Glutamatergic neuron (in vitro differentiated cells): ENCODE results near the gene PLK2. TPM values are rescaled to one million over a fixed set of nuclear protein-coding genes. Genes with fewer than 3 reads are reported as not detected.

ENCODE experiments used
- DNase-seq: peaks from one replicate; pipeline ENCODE4 v3.0.0; 2022
- H3K27ac Mint-ChIP-seq: one replicate; pipeline ENCODE4 v1.8.0; 2020; ENCODE audit warnings: mild to moderate bottlenecking, mixed read lengths, inconsistent platforms; ENCODE audit not compliant: unreplicated experiment
- H3K27me3 Mint-ChIP-seq: one replicate; pipeline ENCODE4 v1.8.0; 2020; ENCODE audit warnings: mild to moderate bottlenecking, moderate library complexity, mixed read lengths, inconsistent platforms; ENCODE audit not compliant: unreplicated experiment
- H3K36me3 Mint-ChIP-seq: one replicate; pipeline ENCODE4 v1.8.0; 2020; ENCODE audit warnings: mild to moderate bottlenecking, mixed read lengths, inconsistent platforms; ENCODE audit not compliant: unreplicated experiment
- H3K4me1 Mint-ChIP-seq: one replicate; pipeline ENCODE4 v1.8.0; 2020; ENCODE audit warnings: mild to moderate bottlenecking, low read depth, mixed read lengths, inconsistent platforms; ENCODE audit not compliant: unreplicated experiment
- H3K4me3 Mint-ChIP-seq: one replicate; pipeline ENCODE4 v1.8.0; 2020; ENCODE audit warnings: mild to moderate bottlenecking, mixed read lengths, inconsistent platforms; ENCODE audit not compliant: unreplicated experiment
- H3K9me3 Mint-ChIP-seq: one replicate; pipeline ENCODE4 v1.8.0; 2020; ENCODE audit warnings: mild to moderate bottlenecking, moderate library complexity, mixed read lengths, inconsistent platforms; ENCODE audit not compliant: unreplicated experiment
- total RNA-seq: library from RNA; stranded (reverse); fragmentation: NEBNext Ultra II Directional; extraction: Animal tissue kit (Norgen Biotek cat#: 25700); gene quantifications from one replicate; pipeline ENCODE4 v1.2.1, GENCODE V29; 2021; ENCODE audit not compliant: unreplicated experiment
- TF ChIP-seq, protein P1 (sequence below): fragments of 200-600 bp; sonication (generic); IDR thresholded peaks from one replicate; pipeline ENCODE4 v1.5.0; 2021; ENCODE audit not compliant: partially characterized antibody, unreplicated experiment

Gene PLK2
- total RNA-seq, 1 donor from 2014 or later: 7.8 TPM

GRCh38 chr5:58503390-58504046, 43.6 kb upstream of the PLK2 start:
- H3K9me3 Mint-ChIP-seq: no peaks in the 10 kb centered on the region
- no peaks in the 10 kb centered on the region for H3K36me3 Mint-ChIP-seq
- H3K4me1 Mint-ChIP-seq: no peaks in the 10 kb centered on the region
- TF ChIP-seq, protein P1, sequence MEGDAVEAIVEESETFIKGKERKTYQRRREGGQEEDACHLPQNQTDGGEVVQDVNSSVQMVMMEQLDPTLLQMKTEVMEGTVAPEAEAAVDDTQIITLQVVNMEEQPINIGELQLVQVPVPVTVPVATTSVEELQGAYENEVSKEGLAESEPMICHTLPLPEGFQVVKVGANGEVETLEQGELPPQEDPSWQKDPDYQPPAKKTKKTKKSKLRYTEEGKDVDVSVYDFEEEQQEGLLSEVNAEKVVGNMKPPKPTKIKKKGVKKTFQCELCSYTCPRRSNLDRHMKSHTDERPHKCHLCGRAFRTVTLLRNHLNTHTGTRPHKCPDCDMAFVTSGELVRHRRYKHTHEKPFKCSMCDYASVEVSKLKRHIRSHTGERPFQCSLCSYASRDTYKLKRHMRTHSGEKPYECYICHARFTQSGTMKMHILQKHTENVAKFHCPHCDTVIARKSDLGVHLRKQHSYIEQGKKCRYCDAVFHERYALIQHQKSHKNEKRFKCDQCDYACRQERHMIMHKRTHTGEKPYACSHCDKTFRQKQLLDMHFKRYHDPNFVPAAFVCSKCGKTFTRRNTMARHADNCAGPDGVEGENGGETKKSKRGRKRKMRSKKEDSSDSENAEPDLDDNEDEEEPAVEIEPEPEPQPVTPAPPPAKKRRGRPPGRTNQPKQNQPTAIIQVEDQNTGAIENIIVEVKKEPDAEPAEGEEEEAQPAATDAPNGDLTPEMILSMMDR: no peak
- DNase-seq: no peak
- H3K4me3 Mint-ChIP-seq: no peak overlapping the region
- no peaks in the 10 kb centered on the region for H3K27me3 Mint-ChIP-seq
- H3K27ac Mint-ChIP-seq: no peak overlapping the region

DNA sequence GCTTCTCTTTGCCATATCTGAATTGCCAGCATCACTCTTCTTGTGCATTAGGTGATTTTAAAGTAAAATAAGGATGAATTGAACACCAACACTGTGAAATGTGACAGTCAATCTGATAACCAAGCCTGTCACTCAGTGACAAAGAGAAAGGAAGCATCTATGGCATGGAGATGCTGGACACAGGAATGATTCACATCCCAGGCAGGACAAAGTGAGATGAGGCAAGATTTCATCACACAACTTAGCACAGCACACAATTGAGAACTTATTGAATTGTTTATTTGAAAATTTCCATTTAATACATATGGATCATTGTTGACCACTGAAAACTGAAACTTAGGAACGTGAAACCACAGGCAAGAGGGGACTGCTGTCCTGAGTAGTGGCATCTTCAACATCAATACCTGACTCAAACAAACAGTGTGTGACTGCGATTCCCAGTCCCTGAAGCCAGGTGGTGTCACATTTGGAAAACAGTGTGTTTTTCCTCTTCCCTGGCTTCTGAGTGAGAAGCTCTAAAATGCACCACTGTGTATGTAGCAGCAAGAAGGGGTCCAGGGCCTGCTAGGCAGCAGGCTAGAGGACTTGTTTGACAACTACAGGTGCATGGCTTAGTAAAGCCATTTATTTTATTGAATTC, 42.0 kb upstream of the PLK2 start:
- TF ChIP-seq, protein P1: no peak
- H3K9me3 Mint-ChIP-seq: no peaks in the 10 kb centered on the region
- DNase-seq: no peak

DNA sequence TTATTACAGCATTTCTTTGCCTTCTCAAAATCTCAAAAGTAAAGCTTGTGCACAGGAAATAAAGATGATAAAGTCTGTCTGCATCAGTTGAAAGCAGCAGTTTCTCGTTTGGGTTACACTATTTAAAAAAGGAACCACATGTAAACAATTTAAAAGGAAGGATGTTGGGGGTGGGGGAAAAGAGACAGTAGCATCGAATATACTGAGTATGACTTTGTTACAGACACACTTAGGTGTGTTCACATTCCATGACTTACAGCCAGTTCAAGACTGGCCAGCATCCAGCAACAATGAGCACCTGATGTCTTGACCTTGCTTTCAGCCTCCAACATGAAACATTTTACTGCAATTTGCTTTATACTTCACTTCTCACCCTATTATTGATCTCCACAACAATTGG, 40.1 kb upstream of the PLK2 start:
- TF ChIP-seq, protein P1: no peak
- no peaks in the 10 kb centered on the region for H3K4me1 Mint-ChIP-seq
- no peak overlapping the region for H3K4me3 Mint-ChIP-seq
- no peaks in the 10 kb centered on the region for H3K9me3 Mint-ChIP-seq
- H3K27me3 Mint-ChIP-seq: no peaks in the 10 kb centered on the region
- DNase-seq: no peak
- H3K36me3 Mint-ChIP-seq: no peaks in the 10 kb centered on the region
- H3K27ac Mint-ChIP-seq: no peak overlapping the region

More for the DNA sequence above, 42.0 kb upstream of the PLK2 start:
- H3K27ac Mint-ChIP-seq: no peak overlapping the region
- no peaks in the 10 kb centered on the region for H3K4me1 Mint-ChIP-seq
- H3K4me3 Mint-ChIP-seq: no peak overlapping the region
- no peaks in the 10 kb centered on the region for H3K36me3 Mint-ChIP-seq
- H3K27me3 Mint-ChIP-seq: no peaks in the 10 kb centered on the region

DNA sequence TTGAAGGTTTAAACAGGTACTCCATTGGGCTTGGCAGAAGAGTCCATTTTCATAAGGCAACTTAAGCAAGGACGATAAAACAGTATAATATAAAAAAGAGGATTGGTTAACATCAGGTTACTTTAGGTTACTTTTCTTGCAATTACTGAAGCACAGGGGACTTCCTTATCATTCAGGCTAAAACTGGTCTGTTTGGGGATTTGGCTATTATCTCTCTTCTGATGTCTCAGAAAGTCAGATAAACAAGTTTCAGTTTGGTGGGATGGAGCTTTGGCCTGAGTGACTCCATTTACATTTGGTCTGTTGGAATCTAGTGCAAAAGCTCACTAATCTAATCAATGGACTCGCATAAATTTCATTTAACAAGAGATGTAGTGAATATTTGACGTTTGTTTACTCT, 39.3 kb upstream of the PLK2 start:
- H3K27ac Mint-ChIP-seq: no peak overlapping the region
- DNase-seq: no peak
- H3K36me3 Mint-ChIP-seq: no peaks in the 10 kb centered on the region
- no peak overlapping the region for H3K4me3 Mint-ChIP-seq
- TF ChIP-seq, protein P1: no peak
- no peaks in the 10 kb centered on the region for H3K27me3 Mint-ChIP-seq
- no peaks in the 10 kb centered on the region for H3K9me3 Mint-ChIP-seq
- no peaks in the 10 kb centered on the region for H3K4me1 Mint-ChIP-seq

GRCh38 chr5:58498340-58498942, 38.6 kb upstream of the PLK2 start:
- no peak overlapping the region for H3K27ac Mint-ChIP-seq
- no peaks in the 10 kb centered on the region for H3K9me3 Mint-ChIP-seq
- H3K4me1 Mint-ChIP-seq: no peaks in the 10 kb centered on the region
- peak; percentile 67 for DNase-seq
- TF ChIP-seq, protein P1: peak; percentile 85
- H3K4me3 Mint-ChIP-seq: no peak overlapping the region
- no peaks in the 10 kb centered on the region for H3K36me3 Mint-ChIP-seq
- H3K27me3 Mint-ChIP-seq: no peaks in the 10 kb centered on the region
